Stimulated activated CD8-positive, alpha-beta memory T cell treated with anti-CD3 and anti-CD28 coated beads, Interleukin-2, amount 100 ng/mL, for 1 hour (primary cell): ENCODE results near the gene UBA3.

ENCODE experiments used
- DNase-seq, 2 donors: peaks; one replicate each; pipeline ENCODE4 v3.0.0-alpha.2; 2020; ENCODE audit warnings: low read depth in 2 of 2

Gene UBA3

GRCh38 chr3:69099576-69099975 is 19.4 kb upstream of the UBA3 start:
- no peak for DNase-seq

- no peak for DNase-seq
These were observed 17.4 kb upstream of the UBA3 start for GRCh38 chr3:69097407-69098086.

- no peak for DNase-seq
These were observed 16.1 kb upstream of the UBA3 start for GRCh38 chr3:69096299-69096698.

GRCh38 chr3:69095636-69096035 is 15.5 kb upstream of the UBA3 start:
- DNase-seq, result no peak

- no peak for DNase-seq
These were observed 14.5 kb upstream of the UBA3 start for GRCh38 chr3:69094467-69095205.

GRCh38 chr3:69092030-69092516 is 11.9 kb upstream of the UBA3 start:
- DNase-seq, result no peak

GRCh38 chr3:69091389-69092029 is 11.3 kb upstream of the UBA3 start:
- DNase-seq, result no peak

GRCh38 chr3:69090021-69090420 is 9.9 kb upstream of the UBA3 start:
- no peak for DNase-seq

GRCh38 chr3:69088063-69088462 is 7.9 kb upstream of the UBA3 start:
- no peak for DNase-seq

GRCh38 chr3:69087030-69087791 is 7.0 kb upstream of the UBA3 start:
- no peak for DNase-seq

GRCh38 chr3:69085833-69086722 is 5.9 kb upstream of the UBA3 start:
- peak; percentile 44 to 64 for DNase-seq

- DNase-seq, result no peak
These were observed 5.1 kb upstream of the UBA3 start for GRCh38 chr3:69085168-69085832.

GRCh38 chr3:69084326-69085167 is 4.4 kb upstream of the UBA3 start, which contains the start of gene ARL6IP5:
ARL6IP5 (plus strand) TSS chr3:69084937; CDS start chr3:69085048, 111 bp downstream.
- peak; percentile 75 to 81 for DNase-seq

- DNase-seq, result no peak
These were observed 2.6 kb upstream of the UBA3 start for GRCh38 chr3:69082805-69083204.

GRCh38 chr3:69082361-69082760 is 2.2 kb upstream of the UBA3 start:
- no peak for DNase-seq

GRCh38 chr3:69081583-69082262 is 1.6 kb upstream of the UBA3 start:
- DNase-seq, result no peak

- DNase-seq, result no peak
These were observed 651 bp downstream of the UBA3 start for GRCh38 chr3:69079269-69080159.

GRCh38 chr3:69072928-69073327 is 7.2 kb downstream of the UBA3 start:
- DNase-seq, result no peak
